SK-N-MC (cell line): ENCODE results near the gene EDC3.

Experiments
- DNase-seq: peaks from one replicate; pipeline ENCODE4 v3.0.0-alpha.2; 2011; ENCODE audit warnings: low read depth, low spot score
- H3K27ac ChIP-seq: fragments of 200-600 bp; sonication (generic); 2 replicates; pipeline ENCODE4 v1.5.1; 2016; ENCODE audit warnings: mixed run types
- H3K36me3 ChIP-seq: fragments of 200-600 bp; sonication (generic); 2 replicates; pipeline ENCODE4 v1.6.1; 2017; ENCODE audit warnings: antibody characterized with exemption, low read length, mixed read lengths; ENCODE audit not compliant: insufficient read depth
- H3K4me3 ChIP-seq: fragments of 200-600 bp; sonication (generic); 2 replicates; pipeline ENCODE4 v1.5.1; 2016
- H3K9ac ChIP-seq: fragments of 200-600 bp; sonication (generic); 2 replicates; pipeline ENCODE4 v1.8.0; 2017; ENCODE audit warnings: mixed run types, mixed read lengths; ENCODE audit not compliant: insufficient read length
- H3K9me3 ChIP-seq: fragments of 200-600 bp; sonication (generic); 2 replicates; pipeline ENCODE4 v1.6.1; 2017; ENCODE audit warnings: low read depth, mild to moderate bottlenecking, antibody characterized with exemption, low read length, moderate library complexity, mixed read lengths
- EZH2 ChIP-seq: fragments of 200-600 bp; sonication (generic); IDR thresholded peaks from one replicate; pipeline ENCODE4 v1.6.1; 2017; ENCODE audit warnings: antibody characterized with exemption
- FOXP2 ChIP-seq: optimal IDR thresholded peaks from 2 replicates; pipeline ENCODE3; 2011; ENCODE audit warnings: mild to moderate bottlenecking, moderate library complexity; ENCODE audit not compliant: insufficient read depth; ENCODE audit errors: extremely low read length, control extremely low read depth
- POLR2AphosphoS5 ChIP-seq: IDR thresholded peaks from 2 replicates; pipeline ENCODE4 v1.6.1; 2012; ENCODE audit warnings: mild to moderate bottlenecking, low read depth, low read length, borderline replicate concordance

EDC3 gene

GRCh38 chr15:74595271-74595670 lies 100.6 kb downstream of the EDC3 start:
- TF ChIP-seq FOXP2 (no peak), EZH2 (no peak), POLR2AphosphoS5 (no peak)
- H3K9ac ChIP-seq, result no peak overlapping the region
- no peaks in the 10 kb centered on the region for H3K9me3 ChIP-seq
- DNase-seq, result no peak
- H3K4me3 ChIP-seq, result no peak overlapping the region
- H3K27ac ChIP-seq, result no peak overlapping the region
- no peaks in the 10 kb centered on the region for H3K36me3 ChIP-seq

- no peak overlapping the region for H3K9ac ChIP-seq
- no peak for TF ChIP-seq FOXP2
- TF ChIP-seq POLR2AphosphoS5, result no peak
- no peak for TF ChIP-seq EZH2
- DNase-seq, result no peak
- no peaks in the 10 kb centered on the region for H3K9me3 ChIP-seq
- H3K27ac ChIP-seq, result no peak overlapping the region
- H3K36me3 ChIP-seq, result no peaks in the 10 kb centered on the region
- H3K4me3 ChIP-seq, result no peak overlapping the region
These were observed 101.4 kb downstream of the EDC3 start for GRCh38 chr15:74594455-74594854.

GRCh38 chr15:74593122-74593521 lies 102.7 kb downstream of the EDC3 start:
- Histone ChIP-seq H3K9me3 (no peaks in the 10 kb centered on the region), H3K27ac (no peak overlapping the region), H3K4me3 (no peak overlapping the region), H3K9ac (no peak overlapping the region), H3K36me3 (no peaks in the 10 kb centered on the region)
- DNase-seq, result no peak
- TF ChIP-seq POLR2AphosphoS5 (no peak), FOXP2 (no peak), EZH2 (no peak)

- Histone ChIP-seq H3K36me3 (no peaks in the 10 kb centered on the region), H3K4me3 (no peak overlapping the region), H3K27ac (no peak overlapping the region), H3K9ac (no peak overlapping the region), H3K9me3 (no peaks in the 10 kb centered on the region)
- TF ChIP-seq EZH2, result no peak
- TF ChIP-seq POLR2AphosphoS5, result no peak
- TF ChIP-seq FOXP2, result no peak
- DNase-seq, result no peak
These were observed 103.6 kb downstream of the EDC3 start for GRCh38 chr15:74592222-74592621.

GRCh38 chr15:74589826-74590225 lies 106.0 kb downstream of the EDC3 start:
- Histone ChIP-seq H3K9ac (no peak overlapping the region), H3K36me3 (no peaks in the 10 kb centered on the region), H3K9me3 (no peaks in the 10 kb centered on the region), H3K4me3 (no peak overlapping the region), H3K27ac (no peak overlapping the region)
- TF ChIP-seq POLR2AphosphoS5 (no peak), EZH2 (no peak), FOXP2 (no peak)
- no peak for DNase-seq

- no peaks in the 10 kb centered on the region for H3K36me3 ChIP-seq
- TF ChIP-seq FOXP2, result no peak
- no peak for TF ChIP-seq EZH2
- no peak overlapping the region for H3K27ac ChIP-seq
- no peak overlapping the region for H3K9ac ChIP-seq
- no peaks in the 10 kb centered on the region for H3K9me3 ChIP-seq
- H3K4me3 ChIP-seq, result no peak overlapping the region
- no peak for DNase-seq
These were observed 110.0 kb downstream of the EDC3 start for GRCh38 chr15:74585857-74586256.

GRCh38 chr15:74585191-74585590 lies 110.6 kb downstream of the EDC3 start:
- H3K36me3 ChIP-seq, result no peaks in the 10 kb centered on the region
- no peak for TF ChIP-seq POLR2AphosphoS5
- TF ChIP-seq FOXP2, result no peak
- TF ChIP-seq EZH2, result no peak
- H3K9ac ChIP-seq, result no peak overlapping the region
- H3K27ac ChIP-seq, result no peak overlapping the region
- no peak overlapping the region for H3K4me3 ChIP-seq
- no peak for DNase-seq
- no peaks in the 10 kb centered on the region for H3K9me3 ChIP-seq

- no peaks in the 10 kb centered on the region for H3K36me3 ChIP-seq
These were observed 111.0 kb downstream of the EDC3 start for GRCh38 chr15:74584779-74585178.

GRCh38 chr15:74584204-74584603 lies 111.6 kb downstream of the EDC3 start:
- no peak for TF ChIP-seq EZH2
- no peak for TF ChIP-seq FOXP2
- TF ChIP-seq POLR2AphosphoS5, result no peak
- no peaks in the 10 kb centered on the region for H3K9me3 ChIP-seq
- no peak for DNase-seq
- H3K36me3 ChIP-seq, result no peaks in the 10 kb centered on the region
- no peak overlapping the region for H3K27ac ChIP-seq
- H3K4me3 ChIP-seq, result no peak overlapping the region
- H3K9ac ChIP-seq, result no peak overlapping the region

More at GRCh38 chr15:74584779-74585178, 111.0 kb downstream of the EDC3 start:
- no peak overlapping the region for H3K4me3 ChIP-seq
- TF ChIP-seq EZH2 (no peak), FOXP2 (no peak), POLR2AphosphoS5 (no peak)
- no peak overlapping the region for H3K9ac ChIP-seq
- no peak overlapping the region for H3K27ac ChIP-seq
- no peak for DNase-seq
- no peaks in the 10 kb centered on the region for H3K9me3 ChIP-seq
